NCI-H146 treated with DMSO at 0.1 percent for 48 hours (cell line): ENCODE results near the gene DUSP15.
"Not testable (repeated sequence)": the region's sequence is repeated elsewhere in the genome, so short reads cannot be mapped to it uniquely, and the experiment has no call there.

ENCODE experiments used
- DNase-seq: peaks from one replicate; lab custom pipeline; 2025; ENCODE audit not compliant: unreplicated experiment; lab: John Stamatoyannopoulos, UW

The DUSP15 gene, protein sequence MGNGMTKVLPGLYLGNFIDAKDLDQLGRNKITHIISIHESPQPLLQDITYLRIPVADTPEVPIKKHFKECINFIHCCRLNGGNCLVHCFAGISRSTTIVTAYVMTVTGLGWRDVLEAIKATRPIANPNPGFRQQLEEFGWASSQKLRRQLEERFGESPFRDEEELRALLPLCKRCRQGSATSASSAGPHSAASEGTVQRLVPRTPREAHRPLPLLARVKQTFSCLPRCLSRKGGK

DNA sequence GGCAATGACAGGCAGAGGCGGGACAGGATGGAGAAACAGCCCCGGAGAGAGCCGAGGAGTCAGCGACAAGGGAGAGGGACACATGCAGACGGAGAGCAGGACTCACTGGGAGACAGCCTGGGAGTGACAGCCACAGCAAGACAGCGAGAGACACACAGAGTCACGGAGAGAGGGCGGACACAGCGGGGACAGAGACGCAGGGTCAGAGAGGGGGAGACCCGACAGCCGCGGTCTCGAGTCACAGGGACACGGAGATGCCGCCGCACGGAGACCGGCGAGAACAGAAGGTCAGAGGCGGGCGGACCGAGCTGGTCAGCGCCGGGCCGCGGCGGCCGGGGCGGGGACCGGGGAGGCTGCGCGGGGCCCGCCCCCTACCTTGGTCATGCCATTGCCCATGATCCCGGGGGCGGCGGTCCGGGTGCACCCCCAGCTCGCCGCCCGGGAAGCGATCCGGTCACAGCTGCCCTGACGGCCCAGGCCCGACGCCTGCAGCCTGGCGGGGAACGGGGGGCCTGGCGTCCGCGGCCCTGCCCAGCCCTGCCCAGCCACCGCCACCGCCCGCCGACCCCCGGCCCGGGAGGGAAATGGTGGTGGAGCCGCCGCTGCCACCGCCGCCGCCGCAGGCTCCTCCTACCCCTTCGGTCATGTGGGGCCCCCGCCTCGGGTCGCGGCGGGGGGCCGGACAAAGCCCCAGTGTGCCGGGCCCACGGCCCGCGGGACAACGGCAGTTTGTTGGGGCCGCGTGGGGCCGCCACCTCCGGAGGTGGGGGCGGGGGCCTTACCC lies at the start of gene DUSP15, which contains the start of gene TTLL9:
DUSP15 (minus strand) TSS at position 586 of the 784 bp plus-strand sequence; CDS start at position 396, 190 bp downstream.
TTLL9 (plus strand) TSS at position 693 of the 784 bp plus-strand sequence. CDS start 493 bp downstream, outside the sequence.
- DNase-seq, result peak; percentile 48

DNA sequence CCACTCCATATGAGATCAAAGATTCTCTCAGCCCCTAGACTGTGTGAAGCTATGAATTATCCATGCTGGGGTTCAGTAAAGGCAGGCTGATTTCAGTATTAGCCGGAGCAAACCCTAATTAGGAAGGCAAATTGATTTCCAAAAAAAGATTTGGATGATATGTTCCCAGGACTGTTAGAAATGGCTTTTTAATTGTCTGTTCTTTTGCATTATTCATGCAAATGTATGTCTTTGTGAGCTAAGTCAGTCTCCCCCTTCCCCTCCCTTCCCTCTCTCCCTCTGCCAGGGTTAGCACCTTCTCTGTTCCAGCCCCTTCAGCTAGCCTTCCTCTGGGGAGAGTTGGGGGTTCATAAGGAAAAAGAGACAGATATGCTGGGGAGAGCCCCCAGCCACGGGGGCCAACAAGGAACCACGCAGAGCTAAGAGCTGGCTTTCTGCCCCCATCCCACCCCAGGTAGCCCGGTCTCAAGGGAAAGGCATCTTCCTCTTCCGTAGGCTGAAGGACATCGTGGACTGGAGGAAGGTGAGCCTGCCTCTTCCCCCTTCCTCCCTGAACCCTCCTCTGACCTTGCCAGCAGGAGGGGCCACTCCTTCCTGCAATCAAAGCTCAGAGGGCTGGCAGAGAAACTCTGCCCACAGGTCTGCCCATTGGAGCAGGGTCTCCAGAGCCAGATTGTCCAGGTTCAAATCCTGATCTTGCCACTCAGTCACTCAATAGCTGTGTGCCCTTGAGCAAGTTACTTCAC lies 49.3 kb upstream of the DUSP15 start:
- DNase-seq, result no peak

DNA sequence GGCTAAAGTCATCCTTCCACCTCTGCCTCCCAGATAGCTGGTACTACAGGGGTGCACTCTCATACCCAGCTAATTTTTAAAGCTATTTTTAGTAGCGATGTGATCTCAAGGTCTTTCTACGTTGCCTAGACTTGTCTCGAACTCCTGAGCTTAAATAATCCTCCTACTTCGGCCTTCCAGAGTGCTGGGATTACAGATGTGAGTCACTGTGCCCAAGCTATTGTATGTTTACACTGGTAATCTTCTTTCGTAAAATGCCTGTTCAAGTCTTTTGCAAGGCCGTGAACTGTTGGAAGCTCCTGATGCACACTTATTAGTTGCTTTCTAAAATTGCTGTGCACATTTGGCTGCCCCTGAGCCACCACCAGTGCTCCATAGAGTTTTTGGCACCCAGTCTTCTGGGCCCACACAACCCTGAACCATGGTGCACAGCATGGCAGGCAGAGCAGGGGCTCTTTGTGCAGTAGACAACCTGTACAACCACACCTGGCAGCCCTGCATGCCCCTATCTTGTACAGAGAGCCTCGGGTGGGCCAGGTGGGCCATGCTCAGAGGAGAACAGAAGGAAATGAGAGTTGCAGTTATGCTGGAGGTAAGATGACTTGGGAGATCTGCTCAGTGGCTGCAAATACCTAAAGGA lies 48.3 kb upstream of the DUSP15 start:
- no peak for DNase-seq

DNA sequence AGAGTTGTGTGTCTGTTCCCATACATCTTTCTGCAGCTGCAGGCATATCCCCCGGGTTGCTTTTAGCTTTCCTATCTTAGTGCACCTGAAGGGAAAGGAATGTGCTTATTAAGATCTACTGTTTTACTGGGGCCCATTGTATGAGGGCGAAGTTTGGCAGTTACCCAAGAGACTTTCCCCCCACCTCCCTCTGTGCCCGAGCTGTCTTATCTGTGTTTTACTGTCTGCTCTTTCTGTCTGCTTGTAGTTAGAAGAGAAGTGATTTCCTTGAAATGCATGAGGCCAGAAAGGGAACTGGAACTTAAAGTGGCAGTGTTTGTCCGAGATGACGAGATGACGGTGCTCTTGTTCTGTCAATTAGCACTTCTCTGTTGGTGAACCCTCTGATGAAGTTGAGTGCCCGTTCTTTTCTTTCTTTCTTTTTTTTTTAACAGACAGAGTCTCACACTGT lies 47.7 kb upstream of the DUSP15 start:
- DNase-seq, result not testable (repeated sequence)

DNA sequence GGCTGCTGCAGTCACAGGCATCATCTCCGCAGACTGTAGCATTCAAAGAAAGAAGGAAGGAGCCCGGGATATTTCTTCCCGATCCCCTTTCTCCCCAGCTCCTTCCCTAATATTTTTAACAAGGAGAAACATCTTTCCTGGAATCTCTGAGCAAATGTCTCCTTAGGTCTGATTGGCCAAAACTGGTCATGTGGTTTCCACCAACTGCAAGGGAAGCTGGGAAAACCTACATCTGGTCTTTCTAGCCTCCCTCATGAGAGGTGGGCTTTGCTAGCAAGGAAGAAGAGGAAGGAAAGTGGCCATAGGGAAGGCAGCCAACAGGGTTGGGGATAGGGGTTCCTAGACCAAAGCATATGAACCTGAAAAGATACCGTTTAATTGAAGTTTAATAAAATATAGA lies 46.4 kb upstream of the DUSP15 start:
- no peak for DNase-seq

DNA sequence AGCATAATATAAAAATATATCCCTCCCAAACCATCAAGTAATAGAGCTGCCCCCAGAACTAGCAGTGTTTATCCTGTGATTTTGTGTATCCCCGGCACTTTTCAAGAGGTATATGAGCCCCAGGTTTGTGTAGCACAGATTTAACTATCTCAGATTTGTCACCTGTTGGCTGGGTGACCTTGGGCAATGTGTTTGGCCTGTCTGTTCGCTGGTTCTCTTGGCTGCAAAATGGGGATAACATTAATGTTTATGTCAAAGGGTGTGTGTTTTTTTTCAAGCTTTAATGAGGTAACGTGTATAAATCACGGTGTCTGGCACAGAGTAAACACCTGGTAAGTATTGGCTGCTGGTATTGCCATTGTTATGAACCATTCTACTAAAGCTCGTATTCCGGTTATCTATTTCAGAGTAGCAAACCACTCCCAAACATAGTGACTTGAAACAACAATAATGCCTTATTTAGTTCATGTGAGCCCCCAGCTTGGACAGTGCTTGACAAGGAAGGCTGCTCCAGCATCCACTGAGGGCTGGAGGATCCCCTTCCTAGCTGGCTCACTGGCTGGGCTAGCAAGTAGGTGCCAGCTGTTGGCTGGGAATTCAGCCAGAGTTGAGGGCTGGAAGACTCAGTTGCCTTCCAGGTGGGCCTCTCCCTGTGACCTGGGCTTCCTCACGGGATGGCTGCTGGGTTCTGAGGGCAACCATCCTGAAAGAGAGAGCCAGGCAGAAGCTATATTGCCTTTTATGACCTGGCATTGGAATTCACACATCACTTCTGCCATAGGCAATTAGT lies 45.4 kb upstream of the DUSP15 start:
- no peak for DNase-seq

DNA sequence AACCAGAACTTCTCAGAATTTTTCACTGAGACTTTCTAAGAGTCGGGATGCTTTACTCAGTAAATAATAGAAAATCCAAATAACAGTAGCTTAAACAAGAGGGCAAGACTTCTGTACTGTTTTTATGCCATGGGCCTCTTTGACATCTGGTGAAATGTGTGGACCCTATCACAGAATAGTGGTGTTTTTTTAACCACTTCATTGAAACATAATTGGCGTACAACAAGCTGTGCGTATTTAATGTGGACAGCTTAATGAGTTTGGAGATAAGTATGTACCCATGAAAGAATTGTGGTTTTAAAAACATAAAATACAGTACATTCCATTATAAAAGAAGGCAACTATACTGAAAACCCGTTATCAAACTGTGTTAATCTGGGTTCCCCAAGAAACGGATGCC lies 43.8 kb upstream of the DUSP15 start:
- DNase-seq, result no peak

DNA sequence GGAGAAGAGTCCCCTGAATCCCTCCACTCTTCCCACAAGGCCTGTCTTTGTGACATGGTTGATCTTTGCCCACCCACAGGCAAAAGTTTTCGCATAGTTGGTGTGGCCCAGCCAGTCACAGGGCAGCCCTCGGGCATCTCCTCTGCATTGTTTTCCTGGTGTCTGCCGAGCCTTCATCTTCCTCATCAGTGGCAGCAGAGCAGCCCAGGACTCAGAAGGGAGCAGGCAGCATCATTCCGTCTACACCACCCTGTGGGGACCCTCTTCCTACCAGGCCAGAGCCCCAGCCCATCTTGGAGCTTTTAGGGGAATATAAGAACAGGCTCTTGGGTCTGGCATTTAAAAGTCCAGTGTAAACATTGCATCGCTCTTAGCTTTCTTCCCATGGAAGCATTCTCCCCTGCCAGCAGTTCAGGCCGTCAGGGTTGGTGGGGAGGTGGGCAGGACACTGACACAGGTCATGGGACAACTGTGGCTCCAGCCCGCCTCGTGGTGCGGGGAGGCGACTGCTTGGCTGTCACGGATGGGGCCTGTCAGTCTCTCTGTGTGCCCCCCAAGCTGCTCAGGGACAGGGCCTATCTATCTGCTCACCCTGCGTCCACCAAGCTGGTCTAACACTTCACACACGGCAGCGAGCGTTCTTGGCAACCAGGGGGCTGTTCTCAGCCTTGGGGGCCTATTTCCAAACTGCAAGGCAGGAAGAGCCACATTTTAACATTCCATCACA lies 43.3 kb upstream of the DUSP15 start:
- no peak for DNase-seq

DNA sequence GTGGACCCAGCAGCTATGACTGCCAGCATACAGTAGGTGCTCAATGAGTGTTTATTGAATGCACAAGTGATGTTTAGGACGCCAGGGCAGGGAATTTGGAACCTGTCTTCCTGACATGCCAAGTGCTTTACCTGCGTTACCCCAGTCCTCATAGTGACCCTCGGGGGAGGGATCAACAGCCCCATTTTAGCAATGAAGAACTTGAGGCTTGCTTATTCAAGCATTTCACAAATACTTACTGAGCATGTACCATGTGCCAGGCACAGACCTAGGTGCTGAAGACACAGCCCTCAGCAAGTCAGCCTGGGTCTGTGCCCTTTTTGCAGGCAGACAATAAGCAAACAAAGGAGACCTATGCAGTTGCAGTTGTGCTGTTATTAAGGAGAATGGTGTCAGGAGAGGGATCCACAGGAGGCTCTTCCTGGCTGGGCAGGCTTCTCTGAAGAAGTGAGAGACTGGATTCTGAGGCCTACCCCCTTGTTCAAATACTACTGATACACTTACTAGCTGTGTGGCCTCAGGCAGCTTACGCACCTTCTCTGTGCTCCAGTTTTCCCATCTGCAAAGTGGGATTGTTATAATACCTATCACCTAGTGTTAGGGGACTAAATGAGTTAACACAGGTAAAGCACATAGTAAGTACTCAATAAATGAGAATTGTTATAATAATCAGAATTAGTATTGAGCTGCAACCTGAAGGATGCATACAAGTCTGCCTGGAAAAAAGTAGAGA lies 39.9 kb upstream of the DUSP15 start:
- no peak for DNase-seq

DNA sequence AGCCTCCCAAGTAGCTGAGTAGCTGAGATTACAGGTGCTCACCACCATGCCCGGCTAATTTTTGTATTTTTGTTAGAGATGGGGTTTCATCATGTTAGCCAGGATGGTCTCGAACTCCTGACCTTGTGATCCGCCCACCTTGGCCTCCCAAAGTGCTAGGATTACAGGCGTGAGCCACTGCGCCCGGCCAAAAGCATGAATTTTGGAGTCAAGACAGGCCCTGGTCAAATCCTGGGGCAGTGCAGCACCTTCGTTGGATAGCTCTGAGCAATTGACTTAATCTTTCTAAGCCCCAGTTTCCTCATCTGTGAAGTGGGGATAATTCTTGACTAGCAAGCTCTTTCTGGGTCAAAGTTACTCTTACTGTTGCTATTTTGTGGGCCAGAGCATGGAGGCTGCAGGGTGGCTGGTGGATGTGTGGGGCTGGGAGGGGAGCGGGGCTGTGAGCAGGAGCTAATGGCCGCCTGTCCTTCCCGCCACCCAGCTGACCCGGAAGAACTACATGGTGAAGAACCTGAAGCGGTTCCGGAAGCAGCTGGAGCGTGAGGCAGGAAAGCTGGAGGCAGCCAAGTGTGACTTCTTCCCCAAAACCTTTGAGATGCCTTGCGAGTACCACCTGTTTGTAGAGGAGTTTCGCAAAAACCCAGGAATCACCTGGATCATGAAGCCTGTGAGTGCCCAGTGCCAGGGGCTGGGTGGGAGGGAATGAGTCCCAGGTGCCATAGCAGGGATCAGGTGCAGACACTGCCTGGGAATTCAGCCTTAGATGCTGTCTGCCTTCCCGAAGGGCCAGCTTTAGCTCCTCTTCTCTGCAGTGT lies 39.1 kb upstream of the DUSP15 start:
- no peak for DNase-seq

DNA sequence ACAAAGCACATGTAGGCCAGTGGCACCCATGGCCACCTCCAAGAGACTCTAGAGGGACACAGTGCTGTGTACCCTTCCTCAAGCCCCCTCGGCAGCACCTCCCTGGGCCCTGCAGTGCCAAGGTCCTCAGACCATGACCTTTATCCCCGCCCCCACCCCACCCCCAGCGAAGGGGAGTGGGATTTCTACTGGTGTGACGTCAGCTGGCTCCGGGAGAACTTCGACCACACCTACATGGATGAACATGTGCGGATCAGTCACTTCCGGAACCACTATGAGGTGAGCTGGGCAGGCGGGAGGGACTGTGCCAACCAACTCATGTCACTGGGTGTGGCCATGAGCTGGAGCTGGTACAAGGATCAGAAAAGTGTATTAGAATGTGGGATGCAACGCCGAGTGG lies 38.1 kb upstream of the DUSP15 start:
- no peak for DNase-seq

DNA sequence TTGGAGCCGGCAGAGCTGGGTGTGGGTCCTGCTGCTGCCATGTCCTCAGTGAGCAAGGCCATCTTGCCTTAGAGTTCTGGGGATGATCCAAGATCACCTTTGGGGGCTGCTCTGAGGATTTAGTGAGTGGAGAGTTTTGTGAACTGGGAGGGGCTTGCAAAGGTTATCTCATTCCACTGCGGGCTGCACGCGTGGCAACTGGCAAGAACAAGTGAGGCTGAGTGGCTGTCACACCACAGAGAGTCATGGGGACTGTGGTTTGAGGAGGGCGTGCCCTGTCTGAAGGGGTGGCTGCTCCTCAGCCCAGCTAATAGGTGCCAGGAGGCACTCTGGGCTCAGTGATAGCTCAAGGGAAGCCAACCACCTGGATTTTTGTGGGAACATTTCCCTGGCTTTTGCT lies 37.7 kb upstream of the DUSP15 start:
- no peak for DNase-seq

DNA sequence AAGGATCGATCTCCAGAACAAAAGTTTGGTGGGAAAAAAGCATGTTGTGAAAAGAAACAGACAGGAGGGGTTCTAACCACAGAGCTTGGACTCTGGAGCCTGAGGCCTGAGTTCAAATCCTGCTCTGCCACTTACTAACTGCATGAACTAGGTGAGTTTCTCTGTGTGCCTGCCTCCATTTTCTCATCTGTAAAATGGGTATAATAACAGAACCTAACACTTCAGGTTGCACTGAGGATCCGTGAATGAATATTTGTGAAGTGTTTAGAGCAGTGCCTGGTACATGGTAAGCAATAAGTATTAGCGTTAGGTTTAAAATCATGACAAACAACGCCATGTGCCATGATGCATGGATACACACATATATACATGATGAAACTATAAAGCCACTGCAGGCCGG lies 36.7 kb upstream of the DUSP15 start:
- no peak for DNase-seq

DNA sequence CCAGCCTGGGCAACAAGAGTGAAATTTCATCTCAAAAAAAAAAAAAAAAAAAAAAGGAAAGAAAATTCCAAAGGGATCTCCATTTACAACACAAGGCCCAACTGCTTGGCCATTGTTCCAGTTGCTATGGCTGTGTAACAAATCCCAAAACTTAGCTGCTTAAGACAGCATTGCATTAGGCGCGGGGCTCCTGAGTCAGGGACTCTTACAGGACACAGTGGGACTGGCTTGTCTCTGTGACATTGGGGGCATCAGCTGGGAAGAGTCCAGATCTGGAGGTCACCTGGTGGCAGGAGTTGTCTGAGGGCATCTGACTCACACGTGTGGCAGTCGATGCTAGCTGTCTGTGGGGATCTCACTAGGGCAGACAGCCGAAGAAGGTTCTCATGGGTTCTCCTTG lies 35.7 kb upstream of the DUSP15 start:
- no peak for DNase-seq

DNA sequence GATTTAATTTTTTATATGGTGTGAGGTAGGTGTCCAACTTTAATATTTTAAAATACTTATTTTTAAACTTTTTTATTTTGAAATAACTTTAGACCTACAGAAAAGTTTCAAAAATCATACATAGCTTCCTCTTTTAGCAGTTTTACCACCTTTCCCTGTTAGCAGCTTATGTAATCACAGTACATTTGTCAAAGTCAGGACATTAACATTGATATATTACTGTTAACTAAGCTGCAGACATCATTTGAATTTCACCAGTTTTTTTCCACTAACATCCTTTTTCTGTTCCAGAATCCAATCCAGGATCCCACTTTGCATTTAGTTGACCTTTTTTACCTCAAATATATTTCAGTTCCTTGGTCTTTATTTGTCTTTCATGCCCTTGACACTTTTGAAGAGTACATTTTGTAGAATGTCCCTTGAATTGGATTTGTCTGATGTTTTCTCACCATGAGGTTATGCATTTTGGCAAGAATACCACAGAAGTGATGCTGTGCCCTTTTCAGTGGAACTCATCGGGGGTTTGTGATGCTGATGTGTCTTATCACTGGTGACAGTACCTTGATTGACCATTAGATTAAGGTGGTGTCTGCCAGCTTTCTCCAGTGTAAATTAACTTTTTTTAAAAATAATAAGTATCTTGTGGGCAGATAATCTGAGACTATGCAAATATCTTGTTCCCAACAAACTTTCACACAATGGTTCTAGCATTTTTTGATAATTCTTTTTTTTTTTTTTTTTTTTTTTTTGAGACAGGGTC lies 33.5 kb upstream of the DUSP15 start:
- no peak for DNase-seq

DNA sequence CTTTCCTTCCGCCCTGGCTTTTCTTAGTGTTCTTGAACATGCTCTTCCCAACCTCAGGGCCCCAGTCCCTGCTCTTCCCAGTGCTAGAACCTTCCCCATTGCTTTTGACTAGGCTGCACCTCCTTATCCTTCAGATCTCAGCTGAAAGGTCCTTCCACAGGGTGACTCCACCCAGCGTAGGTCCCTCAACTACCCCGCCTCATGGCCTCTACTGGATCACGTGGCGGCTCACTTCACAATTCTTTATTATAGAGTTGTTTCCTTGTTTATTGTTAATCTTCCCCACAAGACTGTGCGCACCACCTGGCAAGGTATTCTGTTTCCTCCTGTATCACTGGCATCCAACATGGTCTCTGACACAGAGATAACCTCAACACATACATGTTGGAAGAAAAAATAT lies 31.3 kb upstream of the DUSP15 start:
- no peak for DNase-seq

DNA sequence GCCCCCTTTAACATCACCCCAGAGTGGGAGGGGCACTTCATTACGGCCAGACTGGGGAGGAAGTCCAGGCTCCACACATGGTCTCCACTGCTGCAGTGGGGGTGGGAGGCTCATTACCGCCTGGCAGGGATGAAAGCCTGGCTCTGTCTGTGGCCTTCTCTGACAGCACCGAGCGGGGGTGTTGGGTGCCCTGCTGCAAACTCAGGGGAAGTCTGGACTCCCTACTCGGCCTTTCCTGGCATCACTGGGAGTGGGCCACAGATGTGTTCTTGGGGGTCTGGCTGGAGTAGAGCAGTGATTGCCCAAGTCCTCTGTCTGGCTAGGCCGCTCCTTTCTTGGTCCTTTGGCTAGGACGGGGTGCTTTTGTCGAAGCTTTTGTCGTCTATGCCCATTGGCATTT lies 27.2 kb upstream of the DUSP15 start:
- DNase-seq, result no peak

DNA sequence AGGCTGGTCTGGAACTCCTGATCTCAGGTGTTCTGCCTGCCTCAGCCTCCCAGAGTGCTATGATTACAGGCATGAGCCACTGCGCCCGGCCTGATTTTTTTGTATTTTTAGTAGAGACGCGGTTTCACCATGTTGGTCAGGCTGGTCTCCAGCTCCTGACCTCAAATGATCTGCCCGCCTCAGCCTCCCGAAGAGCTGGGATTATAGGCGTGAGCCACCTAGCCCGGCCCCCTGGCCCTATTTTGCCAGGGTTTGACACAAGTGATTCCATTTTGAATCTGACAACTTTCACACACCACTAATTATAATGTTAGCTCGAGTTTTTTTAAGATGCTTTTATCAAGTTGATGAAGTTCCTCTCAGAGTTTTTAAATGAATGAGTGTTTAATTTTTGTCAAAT lies 25.7 kb upstream of the DUSP15 start:
- DNase-seq, result no peak
